GM12878 (cell line): Measurements from ENCODE around the gene GREB1. TPM values are rescaled to one million over a fixed set of nuclear protein-coding genes. Genes with fewer than 3 reads are reported as not detected.

Source experiments
- ATAC-seq: fragments of 200-7000 bp; cut with Tn5 transposase; 3 replicates; pipeline ENCODE4 v1.9.1; 2020; ENCODE audit warnings: mild to moderate bottlenecking, moderate library complexity
- BruUV-seq: library from RNA; stranded (reverse); fragments of 400-500 nt; replicated peaks from 2 replicates; lab custom pipeline; 2021; lab: Mats Ljungman, UMichigan
- CTCF ChIA-PET: fragments of 300-600 bp; sonication (Branson Sonifier 250); formaldehyde crosslinking; extraction: SDS; loops from one replicate; lab custom pipeline; 2021; ENCODE audit warnings: inconsistent platforms; lab: Yijun Ruan, JAX
- POLR2A ChIA-PET: fragments of 350-600 bp; formaldehyde crosslinking; extraction: SDS; loops from one replicate; lab custom pipeline; 2021; ENCODE audit warnings: inconsistent platforms; lab: Charles Lee
- RAD21 ChIA-PET: fragments of 300-600 bp; sonication (Branson Sonifier 250); formaldehyde crosslinking; loops from one replicate; lab custom pipeline; 2023; ENCODE audit warnings: antibody characterized with exemption; ENCODE audit not compliant: unreplicated experiment; lab: Charles Lee
- SMC1A ChIA-PET: fragments of 300-600 bp; sonication (Branson Sonifier 250); formaldehyde crosslinking; loops from one replicate; lab custom pipeline; 2023; ENCODE audit not compliant: unreplicated experiment, uncharacterized antibody; lab: Charles Lee
- DNase-seq: peaks from one replicate; pipeline ENCODE4 v3.0.0-alpha.2; 2011; ENCODE audit warnings: low read depth, low spot score
- FAIRE-seq: peaks from 3 replicates; lab custom pipeline; 2011; peaks lifted over from hg19 to GRCh38; lab: Jason Lieb, UNC
- H2AFZ ChIP-seq: 2 replicates; pipeline ENCODE4 v1.6.0; 2011; ENCODE audit warnings: low read depth, low read length, control low read depth; ENCODE audit not compliant: control insufficient read depth
- H3K27ac ChIP-seq: 2 replicates; pipeline ENCODE4 v1.5.1; 2011; ENCODE audit warnings: control low read depth; ENCODE audit not compliant: control insufficient read depth, insufficient read depth
- H3K27me3 ChIP-seq, 2 experiments: replicated peaks in 1 of 2; 2 replicates each; pipeline versions ENCODE4 v1.6.0 to v1.6.1; 2011; ENCODE audit warnings: low read length in 1 of 2; ENCODE audit not compliant: control insufficient read depth in 2 of 2, insufficient read depth in 2 of 2
- H3K36me3 ChIP-seq, 2 experiments: 2 replicates each; pipeline ENCODE4 v1.5.1; 2011; ENCODE audit warnings: low read length in 1 of 2; ENCODE audit not compliant: control insufficient read depth in 2 of 2, insufficient read depth in 2 of 2
- H3K4me1 ChIP-seq: 2 replicates; pipeline ENCODE4 v1.6.1; 2011; ENCODE audit warnings: mild to moderate bottlenecking, low read length, moderate library complexity, mixed read lengths; ENCODE audit not compliant: control insufficient read depth, insufficient read depth
- H3K4me2 ChIP-seq: 2 replicates; pipeline ENCODE4 v1.6.0; 2011; ENCODE audit warnings: control low read depth; ENCODE audit not compliant: control insufficient read depth, insufficient read depth
- H3K4me3 ChIP-seq: fragments of 200-600 bp; sonication (generic); 2 replicates; pipeline ENCODE4 v1.5.1; 2016
- H3K79me2 ChIP-seq: 2 replicates; pipeline ENCODE4 v1.6.0; 2011; ENCODE audit warnings: low read length; ENCODE audit not compliant: control insufficient read depth, insufficient read depth
- H3K9ac ChIP-seq: 2 replicates; pipeline ENCODE4 v1.8.0; 2011; ENCODE audit warnings: low read length, control low read depth, mixed read lengths; ENCODE audit not compliant: control insufficient read depth, insufficient read depth
- H3K9me3 ChIP-seq: replicated peaks from 3 replicates; pipeline ENCODE4 v1.5.1; 2011; ENCODE audit warnings: mild to moderate bottlenecking, low read length; ENCODE audit not compliant: control insufficient read depth, insufficient read depth
- H4K20me1 ChIP-seq: 2 replicates; pipeline ENCODE4 v1.6.0; 2011; ENCODE audit not compliant: control insufficient read depth, insufficient read depth
- ATF3 ChIP-seq: IDR thresholded peaks from 2 replicates; pipeline ENCODE4 v1.6.1; 2011; ENCODE audit warnings: low read depth, mild to moderate bottlenecking, low read length, moderate library complexity, borderline replicate concordance; ENCODE audit errors: extremely low read depth
- CREM ChIP-seq: IDR thresholded peaks from 2 replicates; pipeline ENCODE4 v1.6.1; 2014; ENCODE audit warnings: antibody characterized with exemption, low read depth
- IRF3 ChIP-seq: fragments of 450-650 bp; IDR thresholded peaks from 2 replicates; pipeline ENCODE4 v1.6.1; 2014; ENCODE audit warnings: mild to moderate bottlenecking
- KAT2A ChIP-seq: conservative IDR thresholded peaks from 2 replicates; pipeline ENCODE4 v1.6.1; 2011; ENCODE audit warnings: low read depth, low read length; ENCODE audit not compliant: control insufficient read depth
- MTA3 ChIP-seq: IDR thresholded peaks from 2 replicates; pipeline ENCODE4 v1.6.1; 2012; ENCODE audit warnings: low read length, inconsistent platforms, borderline replicate concordance
- NFXL1 ChIP-seq: fragments of 450-650 bp; IDR thresholded peaks from 2 replicates; pipeline ENCODE4 v1.6.1; 2017; ENCODE audit warnings: antibody characterized with exemption, mild to moderate bottlenecking, borderline replicate concordance
- PAX5 ChIP-seq: IDR thresholded peaks from 2 replicates; pipeline ENCODE4 v1.6.1; 2011; ENCODE audit warnings: low read depth, low read length, borderline replicate concordance
- RELB ChIP-seq: fragments of 450-650 bp; IDR thresholded peaks from 2 replicates; pipeline ENCODE4 v1.6.1; 2017; ENCODE audit warnings: low read depth, mild to moderate bottlenecking, moderate library complexity
- SMAD5 ChIP-seq: IDR thresholded peaks from 2 replicates; pipeline ENCODE4 v1.6.1; 2016; ENCODE audit warnings: antibody characterized with exemption, low read depth
- SPI1 ChIP-seq: IDR thresholded peaks from 2 replicates; pipeline ENCODE4 v1.6.1; 2011; ENCODE audit warnings: low read depth, mild to moderate bottlenecking, low read length, moderate library complexity, borderline replicate concordance; ENCODE audit not compliant: insufficient read depth
- SUPT20H ChIP-seq: IDR thresholded peaks from 2 replicates; pipeline ENCODE4 v1.6.1; 2011; ENCODE audit warnings: low read depth, mild to moderate bottlenecking, low read length, moderate library complexity, borderline replicate concordance; ENCODE audit not compliant: control insufficient read depth
- TAF1 ChIP-seq: IDR thresholded peaks from 2 replicates; pipeline ENCODE4 v1.6.1; 2011; ENCODE audit warnings: mild to moderate bottlenecking, low read depth, low read length, borderline replicate concordance
- ZBED1 ChIP-seq: IDR thresholded peaks from 2 replicates; pipeline ENCODE4 v1.6.1; 2016; ENCODE audit warnings: borderline replicate concordance
- ZNF24 ChIP-seq: fragments of 450-650 bp; IDR thresholded peaks from 2 replicates; pipeline ENCODE4 v1.6.1; 2017; ENCODE audit warnings: antibody characterized with exemption, mild to moderate bottlenecking
- WGBS: methylation state at CpG from one replicate; pipeline ENCODE4 v1.1.6; 2016; ENCODE audit warnings: low lambda C conversion rate; ENCODE audit not compliant: insufficient replicate concordance, insufficient coverage; ENCODE audit errors: missing lambda C conversion rate; 5-methylcytosine and 5-hydroxymethylcytosine counted together
- in situ Hi-C: fragments of 300-500 bp; cut with MboI; formaldehyde crosslinking; loops from 9 replicates; pipeline ENCODE4 v1.14.3; 2018; ENCODE audit warnings: mixed read lengths
- intact Hi-C: fragments of 100-400 bp; cut with micrococcal nuclease; formaldehyde crosslinking; loops from one replicate; pipeline ENCODE4 v1.14.2; 2022; ENCODE audit not compliant: unreplicated experiment
- polyA plus RNA-seq, 11 experiments: library from polyadenylated mRNA; depleted of rRNA in 4 of 11; unstranded in 6 of 11; stranded (reverse) in 5 of 11; fragments of >200 nt; fragmentation: Nextera tagmentation in 4 of 11; fragmentation: Illumina TruSeq in 1 of 11; extraction: Ambion mirVana in 4 of 11; extraction: Trizol in 1 of 11; gene quantifications; 1 replicate in 1 of 11; 2 replicates in 10 of 11; pipeline versions ENCODE4 v1.2.1 to v1.2.3, GENCODE V29; 2011 to 2016; ENCODE audit warnings: inconsistent platforms in 2 of 11, missing spikeins in 2 of 11, low read depth in 1 of 11
- total RNA-seq, 4 experiments: library from RNA; depleted of rRNA in 3 of 4; stranded (reverse); fragments of >200 nt in 3 of 4; fragmentation: Illumina TruSeq in 1 of 4; extraction: Trizol in 1 of 4; gene quantifications; 2 replicates each; pipeline versions ENCODE4 v1.2.1 to v1.2.3, GENCODE V29; 2013 to 2021

Gene GREB1
- total and polyA plus RNA-seq, 10 of the 15 experiments (the other 5 are each of a cell fraction or from before 2014, with no cell fraction given) = 0.09 to 2.1 (median 0.37) TPM; not detected in 1

DNA sequence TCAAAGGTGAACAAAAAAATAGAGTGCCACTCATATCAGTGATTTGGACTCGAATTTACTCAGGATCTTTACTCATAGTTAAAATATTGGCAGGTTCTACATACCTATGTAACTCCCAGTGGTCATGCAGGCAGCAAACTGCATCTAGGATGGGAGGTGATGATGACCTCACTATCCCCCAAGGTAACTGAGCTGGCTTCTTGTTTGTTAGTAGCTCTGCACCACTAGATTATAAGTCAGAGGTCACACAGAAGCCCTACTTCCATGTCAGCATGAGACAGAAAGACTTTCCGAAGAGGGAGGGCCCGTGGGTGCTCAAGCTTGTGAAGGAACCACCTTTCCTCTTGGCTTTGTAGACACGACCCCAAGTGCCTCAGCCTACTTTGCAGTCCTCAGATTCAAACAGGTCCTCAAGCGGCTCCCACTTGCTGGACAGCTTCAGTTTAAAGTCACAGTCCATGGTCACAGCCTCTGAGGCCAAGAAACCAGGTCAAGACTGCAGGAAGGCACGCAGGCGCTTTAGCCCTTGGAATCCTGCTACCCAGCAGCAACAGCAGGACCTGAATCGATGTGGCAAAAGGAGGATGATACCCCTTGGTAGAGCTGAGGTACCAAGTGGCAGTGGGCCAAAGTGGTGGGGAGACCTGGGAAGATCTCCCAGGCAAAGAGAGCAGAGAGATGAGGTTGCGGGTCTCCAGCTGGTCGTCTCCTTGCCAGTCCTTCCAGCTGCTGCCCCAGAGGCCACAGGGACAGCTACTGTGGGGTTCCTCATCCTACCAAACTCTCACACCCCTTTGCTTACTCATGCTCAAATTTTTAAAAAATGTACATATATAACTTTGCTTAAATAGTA is 131.9 kb downstream of the GREB1 start:
- POLR2A ChIA-PET = interaction anchor here (0.6 kb wide), 1 partner anchor 1375 kb away, joined by 4 read pairs; no protein-coding TSS in a partner anchor
- no peaks in the 10 kb centered on the region for H3K4me1 ChIP-seq
- CTCF ChIA-PET = interaction anchor here (2.0 kb wide), 1 partner anchor 15 kb away, joined by 5 read pairs; no protein-coding TSS in a partner anchor
- H3K9me3 ChIP-seq = no peaks in the 10 kb centered on the region; the same call in 2 of the 3 replicates
- no peak overlapping the region for H3K27ac ChIP-seq
- SMC1A ChIA-PET = interaction anchor here (0.8 kb wide), 1 partner anchor 12 kb away, joined by 3 read pairs; no protein-coding TSS in a partner anchor
- WGBS = 33% methylated on average over 10 of the region's 10 CpGs
- no peak overlapping the region for H2AFZ ChIP-seq
- no peak overlapping the region for H3K4me2 ChIP-seq
- RAD21 ChIA-PET = no interaction called here
- no peaks in the 10 kb centered on the region; a peak in 1 of 4 replicates for H3K27me3 ChIP-seq
- no TSS peak for BruUV-seq
- FAIRE-seq = no peak
- H3K4me3 ChIP-seq = no peak overlapping the region
- TF ChIP-seq IRF3 (no peak), RELB (no peak), TAF1 (no peak), NFXL1 (no peak), ATF3 (no peak), SPI1 (no peak), PAX5 (no peak), ZNF24 (no peak), CREM (no peak), MTA3 (no peak), SUPT20H (no peak), SMAD5 (no peak), ZBED1 (no peak), KAT2A (no peak)
- intact Hi-C loops = no loop called here
- no peak overlapping the region for H3K9ac ChIP-seq
- no peaks in the 10 kb centered on the region for H3K36me3 ChIP-seq
- H3K79me2 ChIP-seq = no peaks in the 10 kb centered on the region
- ATAC-seq = no peak
- in situ Hi-C loops = no loop called here
- no peak for DNase-seq
- no peaks in the 10 kb centered on the region for H4K20me1 ChIP-seq
